ENCODE measurements around the gene ANKRD17. TPM values are rescaled to one million over a fixed set of nuclear protein-coding genes. Genes with fewer than 3 reads are reported as not detected.

The ANKRD17 gene
- total RNA-seq, 2 experiments from 2014 or later = 50.8 to 53.1 TPM

GRCh38 chr4:73187325-73187724 lies 71.3 kb downstream of the ANKRD17 start:
- Mint-ChIP-seq H3K9me3 (peaks cover 1% of the 10 kb centered on the region), H3K27ac (no peak overlapping the region), H3K27me3 (no peaks in the 10 kb centered on the region), H3K4me1 (ENCODE audit: low read depth) (peaks cover 29% of the 10 kb centered on the region), H3K36me3 (ENCODE audit: low read depth) (peaks cover 29% of the 10 kb centered on the region), H3K4me3 (no peak overlapping the region)
- intact Hi-C loops (cut with micrococcal nuclease) = no loop called here
- POLR2A ChIA-PET = no interaction called here
- no peak for TF ChIP-seq CTCF (IDR thresholded peaks at IDR 0.05)
- CTCF ChIA-PET = no interaction called here
- ATAC-seq (no peak), DNase-seq (no peak)

DNA sequence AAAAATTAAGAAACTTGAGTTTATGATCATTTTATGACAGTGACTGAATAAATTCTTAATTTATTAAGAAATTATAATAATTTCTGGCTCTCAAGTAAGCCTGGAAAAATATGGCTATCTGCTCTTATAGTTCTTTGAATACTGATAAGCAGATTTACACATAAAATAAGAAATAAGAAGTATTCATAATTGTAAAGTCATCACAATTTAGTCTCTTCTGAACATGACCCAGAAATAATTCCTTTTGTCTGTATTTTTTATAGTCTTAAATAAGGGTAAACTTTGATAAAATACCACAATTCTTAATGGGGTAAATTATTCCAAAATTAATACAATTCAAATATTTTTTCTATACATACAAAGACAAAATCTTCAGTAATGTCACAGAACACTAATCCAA lies 72.7 kb downstream of the ANKRD17 start:
- no peak for DNase-seq
- peaks cover 29% of the 10 kb centered on the region for H3K4me1 Mint-ChIP-seq (ENCODE audit: low read depth)
- H3K9me3 Mint-ChIP-seq = peaks cover 1% of the 10 kb centered on the region
- intact Hi-C loops (cut with micrococcal nuclease) = no loop called here
- peaks cover 28% of the 10 kb centered on the region for H3K36me3 Mint-ChIP-seq (ENCODE audit: low read depth)
- ChIA-PET POLR2A (no interaction called here), CTCF (no interaction called here)
- no peaks in the 10 kb centered on the region for H3K27me3 Mint-ChIP-seq
- no peak overlapping the region for H3K4me3 Mint-ChIP-seq
- ATAC-seq = no peak
- TF ChIP-seq CTCF (IDR thresholded peaks at IDR 0.05) = no peak
- H3K27ac Mint-ChIP-seq = no peak overlapping the region

GRCh38 chr4:73181231-73181630 lies 77.4 kb downstream of the ANKRD17 start:
- TF ChIP-seq CTCF (IDR thresholded peaks at IDR 0.05) = no peak
- POLR2A ChIA-PET = no interaction called here
- no peak overlapping the region for H3K4me3 Mint-ChIP-seq
- CTCF ChIA-PET = no interaction called here
- ATAC-seq = no peak
- peaks cover 1% of the 10 kb centered on the region for H3K9me3 Mint-ChIP-seq
- intact Hi-C loops (cut with micrococcal nuclease) = no loop called here
- H3K27me3 Mint-ChIP-seq = no peaks in the 10 kb centered on the region
- H3K4me1 Mint-ChIP-seq (ENCODE audit: low read depth) = peaks cover 30% of the 10 kb centered on the region
- H3K27ac Mint-ChIP-seq = no peak overlapping the region
- DNase-seq = no peak
- peaks cover 17% of the 10 kb centered on the region for H3K36me3 Mint-ChIP-seq (ENCODE audit: low read depth)

GRCh38 chr4:73178389-73178788 lies 80.2 kb downstream of the ANKRD17 start:
- peaks cover 38% of the 10 kb centered on the region for H3K4me1 Mint-ChIP-seq (ENCODE audit: low read depth)
- no peak overlapping the region for H3K4me3 Mint-ChIP-seq
- POLR2A ChIA-PET = no interaction called here
- peaks cover 43% of the 10 kb centered on the region for H3K36me3 Mint-ChIP-seq (ENCODE audit: low read depth)
- no peaks in the 10 kb centered on the region for H3K27me3 Mint-ChIP-seq
- no peak for DNase-seq
- CTCF ChIA-PET = no interaction called here
- H3K27ac Mint-ChIP-seq = no peak overlapping the region
- TF ChIP-seq CTCF (IDR thresholded peaks at IDR 0.05) = no peak
- no peak for ATAC-seq
- H3K9me3 Mint-ChIP-seq = peaks cover 17% of the 10 kb centered on the region
- intact Hi-C loops (cut with micrococcal nuclease) = no loop called here

DNA sequence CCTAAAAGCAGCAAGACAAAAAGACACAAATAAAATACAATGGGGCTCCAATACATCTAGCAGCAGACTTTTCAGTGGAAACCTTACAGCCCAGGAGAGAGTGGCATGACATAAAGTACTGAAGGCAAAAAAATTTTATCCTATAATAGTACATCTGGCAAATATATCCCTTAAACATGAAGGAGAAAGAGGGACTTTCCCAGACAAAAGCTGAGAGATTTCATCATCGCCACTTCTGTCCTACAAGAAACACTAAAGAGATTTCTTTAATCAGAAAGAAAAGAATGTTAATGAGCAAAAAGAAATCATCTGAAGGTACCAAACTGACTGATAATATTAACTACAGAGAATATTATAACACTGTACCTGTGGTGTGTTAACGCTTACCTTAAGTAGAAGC lies 86.4 kb downstream of the ANKRD17 start:
- intact Hi-C loops (cut with micrococcal nuclease) = no loop called here
- Mint-ChIP-seq H3K36me3 (ENCODE audit: low read depth) (peaks cover 93% of the 10 kb centered on the region), H3K27ac (peak overlapping the region; percentile 68), H3K9me3 (peaks cover 20% of the 10 kb centered on the region), H3K4me1 (ENCODE audit: low read depth) (peaks cover 27% of the 10 kb centered on the region), H3K4me3 (no peak overlapping the region), H3K27me3 (no peaks in the 10 kb centered on the region)
- no peak for TF ChIP-seq CTCF (IDR thresholded peaks at IDR 0.05)
- CTCF ChIA-PET = no interaction called here
- no peak for DNase-seq
- no peak for ATAC-seq
- POLR2A ChIA-PET = no interaction called here

Data from activated CD8-positive, alpha-beta T cell treated with anti-CD3 and anti-CD28 coated beads for 36 hours (primary cell).